GM19395 (cell line): Measurements from ENCODE around the gene PROSER2.

Experiments used
- ATAC-seq: cut with Tn5 transposase; IDR thresholded peaks from one replicate; pipeline ENCODE4 v1.9.1; 2021; ENCODE audit warnings: mild to moderate bottlenecking, moderate library complexity; ENCODE audit not compliant: unreplicated experiment

Gene PROSER2

DNA sequence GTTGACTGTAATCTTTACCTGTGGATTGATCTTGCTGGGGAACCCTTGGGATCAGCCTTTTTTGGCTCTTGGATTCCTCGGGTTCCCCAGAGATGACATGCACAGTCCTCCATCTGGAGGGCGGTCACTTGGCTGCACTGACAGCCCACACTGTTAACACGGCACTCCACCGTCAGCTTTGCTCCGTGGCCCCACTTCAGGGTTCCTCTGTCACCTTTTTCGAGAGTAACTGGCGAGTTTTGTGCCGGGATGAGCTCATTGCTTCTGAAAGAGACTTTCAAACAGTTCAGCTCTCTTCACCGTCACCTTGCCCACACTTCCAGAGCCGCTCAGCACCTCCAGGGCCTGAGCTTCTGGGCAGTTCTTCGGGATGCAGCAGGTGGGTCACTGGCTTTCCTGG, 42.4 kb downstream of the PROSER2 start:
- ATAC-seq, result no peak

DNA sequence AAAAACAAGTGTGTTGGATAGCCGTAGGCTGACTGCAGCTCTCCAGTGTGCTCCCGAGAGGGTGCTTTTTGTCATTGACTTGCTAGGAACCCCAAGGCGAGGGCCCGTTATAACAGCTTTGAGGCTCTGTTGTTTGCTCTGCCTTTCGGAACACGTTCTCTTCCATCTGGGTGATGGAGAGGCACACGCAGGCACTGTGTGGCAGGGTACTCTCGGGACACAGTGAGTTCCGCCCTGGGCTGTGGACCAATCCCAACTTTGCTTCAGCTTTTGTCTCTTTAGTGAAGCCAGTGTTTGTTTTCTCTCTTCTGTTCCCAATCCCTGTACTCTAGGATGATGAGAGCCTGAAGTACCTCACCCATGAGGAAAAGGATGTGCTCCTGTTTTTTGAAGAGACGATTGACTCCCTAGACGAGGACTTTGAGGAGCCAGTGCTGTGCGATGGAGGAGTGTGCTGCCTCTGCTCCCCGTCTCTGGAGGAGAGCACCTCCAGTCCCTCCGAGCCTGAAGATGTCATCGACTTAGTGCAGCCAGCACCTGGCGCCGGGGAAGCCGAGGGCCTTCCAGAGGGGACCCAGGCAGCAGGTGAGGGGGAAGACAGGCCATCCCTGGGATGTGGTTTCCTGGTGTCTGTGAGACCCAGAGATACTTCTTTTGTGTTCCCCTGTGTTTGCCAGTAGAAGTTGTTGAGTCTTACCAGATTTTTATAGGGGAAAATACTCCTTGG, 43.2 kb downstream of the PROSER2 start:
- no peak for ATAC-seq

DNA sequence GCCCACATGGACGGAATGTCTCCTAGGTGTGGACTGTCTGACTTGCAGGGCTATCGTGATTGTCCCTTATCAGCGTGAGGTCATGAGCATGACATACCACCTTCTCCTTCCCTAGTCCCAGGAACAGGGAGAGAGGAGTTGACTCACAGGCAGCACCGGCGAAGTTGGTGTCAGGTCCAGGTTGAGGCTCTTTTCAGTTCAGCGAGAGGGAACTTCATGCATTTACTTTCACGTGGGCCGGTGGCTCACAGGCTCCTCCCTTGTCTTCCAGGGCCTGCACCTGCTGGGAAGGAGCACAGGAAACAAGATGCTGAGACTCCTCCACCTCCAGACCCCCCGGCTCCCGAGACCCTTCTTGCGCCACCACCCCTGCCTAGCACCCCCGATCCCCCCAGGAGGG, 46.1 kb downstream of the PROSER2 start:
- no peak for ATAC-seq

DNA sequence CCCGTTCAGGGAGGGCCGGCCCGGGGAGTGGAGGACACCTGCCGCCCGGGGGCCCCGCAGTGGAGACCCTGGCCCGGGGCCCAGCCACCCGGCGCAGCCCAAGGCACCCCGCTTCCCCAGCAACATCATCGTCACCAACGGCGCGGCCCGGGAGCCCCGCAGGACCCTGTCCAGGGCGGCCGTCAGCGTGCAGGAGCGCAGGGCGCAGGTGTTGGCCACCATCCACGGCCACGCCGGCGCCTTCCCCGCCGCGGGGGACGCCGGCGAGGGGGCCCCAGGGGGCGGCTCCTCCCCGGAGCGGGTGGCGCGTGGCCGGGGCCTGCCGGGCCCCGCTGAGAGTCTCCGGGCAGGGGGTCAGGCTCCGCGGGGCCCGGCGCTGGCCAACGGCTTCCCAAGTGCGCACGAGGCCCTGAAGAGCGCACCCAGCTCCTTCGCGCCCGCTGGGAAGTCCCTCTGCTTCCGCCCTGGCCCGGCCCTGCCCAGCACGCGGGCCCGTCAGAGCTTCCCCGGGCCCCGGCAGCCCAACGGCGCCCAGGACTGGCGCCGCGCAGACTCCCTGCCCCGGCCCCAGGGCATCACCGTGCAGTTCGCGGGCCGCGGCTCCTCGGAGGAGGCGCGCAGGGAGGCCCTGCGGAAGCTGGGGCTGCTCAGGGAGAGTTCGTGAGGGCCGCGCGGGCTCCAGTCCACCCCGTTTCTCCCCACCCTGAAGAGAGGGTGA, 46.7 kb downstream of the PROSER2 start:
- no peak for ATAC-seq

DNA sequence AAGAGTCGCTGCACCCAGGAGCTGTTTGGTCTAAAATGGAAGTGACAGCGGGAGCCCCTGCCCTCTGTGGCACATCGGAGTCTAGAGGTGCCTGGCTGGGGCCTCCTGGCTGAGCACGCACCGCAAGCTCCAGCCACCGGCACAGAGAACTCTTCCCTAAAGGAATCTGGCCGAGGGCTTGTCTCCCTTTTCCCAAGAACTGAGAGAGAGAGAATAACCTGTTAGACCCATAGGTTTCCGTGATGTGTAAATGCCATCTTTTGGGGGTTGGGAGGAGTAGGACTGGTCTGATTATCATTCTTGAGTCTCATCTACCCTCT, 47.3 kb downstream of the PROSER2 start:
- no peak for ATAC-seq

DNA sequence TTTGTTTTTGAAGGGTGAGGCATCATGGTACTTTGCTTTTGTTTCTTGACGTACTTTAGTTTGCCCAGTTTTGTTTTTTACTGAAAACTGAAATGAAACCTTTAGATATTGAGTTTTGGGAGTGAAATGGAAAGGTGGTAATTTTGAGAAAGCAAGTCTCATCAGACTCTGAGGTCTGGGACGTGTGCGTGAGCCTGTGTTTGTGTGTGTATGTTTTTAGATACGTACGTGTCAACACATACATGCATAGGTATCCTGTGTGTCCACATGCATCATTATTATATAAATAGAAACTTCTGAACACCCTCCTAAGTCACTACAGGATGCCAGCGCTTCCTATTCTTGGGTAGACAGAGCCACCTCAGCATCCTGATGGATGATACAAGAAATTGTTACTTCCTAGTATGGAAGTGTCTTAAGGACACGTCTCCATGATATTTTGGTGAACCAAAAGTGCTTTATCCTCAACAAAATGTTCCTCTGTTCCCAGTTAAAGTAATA, 47.8 kb downstream of the PROSER2 start:
- no peak for ATAC-seq

DNA sequence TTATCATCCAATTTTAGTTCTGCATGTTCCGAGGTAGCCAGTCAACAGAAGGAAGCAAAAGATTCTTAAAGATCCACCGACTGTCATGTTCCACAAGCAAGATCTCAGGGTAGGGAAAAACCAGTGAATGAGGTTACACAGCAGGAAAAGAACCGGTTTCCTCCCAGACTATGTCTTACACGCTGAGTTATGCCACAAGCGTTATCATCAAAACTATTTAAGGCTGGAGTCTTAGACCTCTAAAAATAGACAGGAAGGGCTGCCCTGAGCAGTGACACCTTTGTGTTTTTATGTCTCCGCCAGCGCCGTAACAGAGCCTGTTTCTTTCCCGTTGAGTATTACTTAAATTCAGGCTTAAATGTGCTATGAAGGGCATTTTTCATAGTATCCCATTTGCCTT, 48.3 kb downstream of the PROSER2 start:
- ATAC-seq, result no peak

DNA sequence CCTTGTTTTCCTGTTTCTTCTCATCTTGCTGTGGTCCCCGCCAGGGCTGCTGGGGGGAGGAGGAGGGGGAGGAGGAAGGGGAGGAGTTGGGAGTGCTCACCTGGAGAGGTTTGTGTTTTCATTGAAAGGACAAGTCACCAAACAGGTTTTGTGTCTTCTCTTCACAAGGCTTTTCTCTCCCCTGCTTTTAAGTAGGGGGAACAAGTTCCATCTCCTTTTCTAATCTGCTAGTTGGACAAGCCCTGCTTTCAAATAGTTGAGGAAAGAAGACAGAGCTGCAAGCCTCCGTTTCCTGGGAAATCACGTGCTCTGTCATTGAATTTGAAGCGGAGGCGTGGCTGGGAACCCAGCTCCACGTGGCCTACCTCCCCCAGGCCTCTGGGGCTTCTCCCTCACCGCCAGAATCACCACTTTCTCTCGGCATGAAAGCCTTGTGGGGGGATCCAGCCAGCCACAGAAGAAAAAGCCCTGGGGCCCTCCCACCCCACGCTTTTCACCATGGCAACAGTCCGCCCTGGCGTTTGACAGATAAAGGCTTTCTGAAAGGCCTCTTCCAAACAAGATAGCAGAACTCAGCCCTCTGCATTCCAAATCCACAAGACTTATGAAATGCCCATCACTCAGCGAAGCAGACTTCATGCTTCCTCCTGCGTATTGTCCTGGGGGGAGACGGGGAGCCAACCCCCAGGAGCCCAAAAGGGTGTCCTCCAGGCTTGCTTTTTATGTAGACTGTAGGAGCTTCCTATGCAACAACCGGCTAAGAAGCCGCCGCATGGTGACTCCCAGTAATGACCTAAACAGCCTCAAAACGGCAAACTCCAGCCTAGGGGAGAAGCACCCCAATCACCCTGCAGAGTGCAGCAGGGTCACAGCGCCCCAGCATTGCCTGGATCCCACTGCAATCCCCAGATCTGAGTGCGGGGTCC, 51.7 kb downstream of the PROSER2 start:
- no peak for ATAC-seq

DNA sequence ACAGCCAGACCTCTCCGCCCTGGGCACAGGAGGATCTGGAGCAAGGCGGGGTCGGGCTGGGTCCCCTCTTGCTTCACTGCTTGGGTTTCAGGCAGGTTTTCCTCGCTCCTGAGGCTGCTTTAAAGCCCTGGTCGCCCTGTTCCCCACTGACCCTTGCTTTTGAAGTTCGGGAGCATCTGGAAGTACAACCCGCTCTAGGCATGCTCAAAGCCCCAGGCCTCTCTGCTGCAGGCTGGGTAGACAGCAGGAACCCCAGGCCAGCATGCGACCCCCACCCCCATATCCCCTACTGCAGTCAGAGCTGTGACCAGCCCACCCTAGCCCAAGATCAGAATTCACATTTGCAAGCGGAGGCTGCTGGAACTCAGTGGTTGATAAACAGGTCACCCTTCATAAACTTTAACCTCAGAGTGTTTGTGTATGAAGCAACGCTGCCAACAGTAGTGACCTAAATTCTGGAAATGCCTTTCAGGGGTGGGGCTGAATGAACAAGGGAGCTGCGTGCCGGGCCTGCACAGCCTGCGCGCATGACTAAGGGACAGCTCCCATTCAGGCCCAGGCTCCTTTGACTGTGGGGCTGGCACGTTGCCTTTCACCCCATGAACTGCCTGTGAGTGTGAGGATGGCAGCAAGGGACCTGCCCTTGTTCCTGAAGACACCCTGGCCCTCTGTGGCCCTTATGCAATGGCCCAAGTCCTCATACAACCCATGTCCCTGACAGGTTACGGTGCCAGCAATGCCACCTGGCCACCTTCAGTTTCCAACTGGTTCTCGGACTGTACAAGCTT, 52.5 kb downstream of the PROSER2 start:
- no peak for ATAC-seq

DNA sequence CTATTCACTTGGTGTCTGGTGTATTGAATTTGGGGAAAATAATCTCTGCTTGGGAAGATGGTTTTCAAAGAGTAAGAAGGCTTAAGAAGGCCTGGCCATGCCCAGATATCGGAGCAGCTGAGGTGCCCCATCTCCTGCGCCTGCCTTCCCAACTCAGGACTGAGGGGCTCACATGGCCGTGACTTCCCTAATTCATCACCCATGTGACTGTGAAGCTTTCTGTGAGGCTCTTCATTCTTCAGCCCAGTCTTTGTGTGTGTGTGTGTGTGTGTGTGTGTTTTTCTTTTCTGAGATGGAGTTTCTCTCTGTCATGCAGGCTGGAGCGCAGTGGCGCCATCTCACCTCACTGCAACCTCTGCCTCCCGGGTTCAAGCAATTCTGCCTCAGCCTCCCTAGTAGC, 53.2 kb downstream of the PROSER2 start:
- ATAC-seq, result no peak

DNA sequence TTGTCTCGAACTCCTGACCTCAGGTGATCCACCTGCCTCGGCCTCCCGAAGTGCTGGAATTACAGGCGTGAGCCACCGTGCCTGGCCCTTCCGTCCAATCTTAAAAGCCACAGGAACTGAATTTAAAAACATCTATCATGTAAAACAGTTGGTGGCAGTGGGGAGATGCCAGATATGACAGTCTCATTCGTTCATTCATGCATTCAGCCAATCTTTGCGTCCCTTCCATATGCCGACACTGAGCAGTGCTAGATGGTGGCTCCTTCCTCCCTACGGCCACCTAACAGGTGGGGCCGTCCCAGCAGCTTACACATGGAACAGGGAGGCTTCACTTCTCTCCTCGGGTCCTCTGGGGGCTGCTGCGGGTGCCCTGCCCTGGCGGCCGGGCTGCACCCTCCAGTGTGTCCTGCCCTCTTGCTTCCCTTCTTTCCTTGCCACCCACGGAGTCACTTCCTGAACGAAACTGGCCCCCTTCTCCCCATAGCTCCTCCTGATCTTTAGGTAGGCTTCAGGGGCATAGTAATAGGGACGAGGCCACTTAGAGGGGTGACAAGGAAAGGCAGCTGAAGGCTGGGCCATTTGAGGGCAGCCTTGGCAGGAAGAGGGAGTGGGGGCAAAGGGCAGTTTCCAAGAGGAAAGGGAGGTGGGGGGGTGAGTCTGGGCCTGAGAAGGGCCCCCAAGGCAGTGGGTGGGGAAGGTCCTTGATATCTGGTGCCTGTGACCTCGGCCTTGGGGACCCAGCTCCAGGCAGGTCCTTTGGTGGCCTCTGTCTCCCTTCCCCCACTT, 53.8 kb downstream of the PROSER2 start:
- no peak for ATAC-seq

DNA sequence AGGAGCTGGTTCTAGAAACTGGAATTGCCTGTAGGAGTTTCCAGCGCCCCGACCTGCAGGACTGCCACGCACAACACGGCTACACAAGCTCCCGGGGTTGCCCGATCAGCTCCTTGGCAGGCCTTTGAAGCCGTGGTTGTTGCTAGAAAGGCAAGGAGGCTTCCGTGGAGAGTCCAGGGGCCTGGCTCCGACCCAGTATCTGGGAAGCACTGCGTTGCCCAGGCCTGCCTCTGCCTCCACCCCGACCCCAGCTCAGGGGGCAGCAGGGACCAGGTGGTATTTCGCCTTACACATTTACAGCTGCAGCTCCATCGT, 54.4 kb downstream of the PROSER2 start:
- no peak for ATAC-seq

DNA sequence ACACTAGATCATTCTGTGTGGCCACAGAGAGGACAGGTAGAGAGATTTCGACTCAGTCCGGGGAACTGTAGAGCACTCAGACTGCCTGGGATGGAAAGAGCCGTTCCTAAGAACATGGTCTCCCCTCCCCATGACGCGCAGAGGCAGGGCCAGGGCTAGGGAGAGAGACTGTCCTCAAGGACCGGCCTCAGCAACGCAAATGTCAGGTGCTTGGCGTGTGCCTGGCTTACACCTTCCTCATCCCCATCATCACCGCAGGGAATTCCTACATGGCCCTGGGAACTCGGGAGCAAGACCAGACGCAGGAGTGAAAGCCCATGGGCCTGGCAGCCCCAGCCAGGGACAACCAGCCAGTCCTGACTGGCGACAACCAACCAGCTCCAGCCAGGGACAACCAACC, 55.6 kb downstream of the PROSER2 start:
- no peak for ATAC-seq

DNA sequence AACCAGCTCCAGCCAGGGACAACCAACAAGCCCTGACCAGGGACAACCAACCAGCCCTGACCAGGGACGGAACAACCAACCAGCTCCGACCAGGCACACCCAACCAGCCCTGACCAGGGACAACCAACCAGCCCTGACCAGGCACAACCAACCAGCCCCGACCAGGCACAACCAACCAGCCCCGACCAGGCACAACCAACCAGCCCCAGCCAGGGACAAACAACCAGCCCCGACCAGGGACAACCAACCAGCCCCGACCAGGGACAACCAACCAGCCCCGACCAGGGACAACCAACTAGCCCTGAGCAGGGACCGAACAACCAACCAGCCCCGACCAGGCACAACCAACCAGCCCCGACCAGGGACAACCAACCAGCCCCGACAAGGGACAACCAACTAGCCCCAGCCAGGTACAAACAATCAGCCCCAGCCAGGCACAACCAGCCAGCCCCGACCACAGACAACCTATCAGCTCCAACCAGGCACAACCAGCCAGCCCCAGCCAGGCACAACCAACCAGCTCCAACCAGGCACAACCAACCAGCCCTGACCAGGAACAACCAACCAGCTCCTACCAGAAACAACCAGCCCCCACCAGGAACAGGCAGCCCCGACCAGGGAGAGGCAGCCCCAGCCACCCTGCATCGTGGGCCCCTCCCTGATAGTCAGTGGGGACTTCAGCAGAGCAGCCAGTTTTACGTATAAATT, 56.4 kb downstream of the PROSER2 start:
- no peak for ATAC-seq

DNA sequence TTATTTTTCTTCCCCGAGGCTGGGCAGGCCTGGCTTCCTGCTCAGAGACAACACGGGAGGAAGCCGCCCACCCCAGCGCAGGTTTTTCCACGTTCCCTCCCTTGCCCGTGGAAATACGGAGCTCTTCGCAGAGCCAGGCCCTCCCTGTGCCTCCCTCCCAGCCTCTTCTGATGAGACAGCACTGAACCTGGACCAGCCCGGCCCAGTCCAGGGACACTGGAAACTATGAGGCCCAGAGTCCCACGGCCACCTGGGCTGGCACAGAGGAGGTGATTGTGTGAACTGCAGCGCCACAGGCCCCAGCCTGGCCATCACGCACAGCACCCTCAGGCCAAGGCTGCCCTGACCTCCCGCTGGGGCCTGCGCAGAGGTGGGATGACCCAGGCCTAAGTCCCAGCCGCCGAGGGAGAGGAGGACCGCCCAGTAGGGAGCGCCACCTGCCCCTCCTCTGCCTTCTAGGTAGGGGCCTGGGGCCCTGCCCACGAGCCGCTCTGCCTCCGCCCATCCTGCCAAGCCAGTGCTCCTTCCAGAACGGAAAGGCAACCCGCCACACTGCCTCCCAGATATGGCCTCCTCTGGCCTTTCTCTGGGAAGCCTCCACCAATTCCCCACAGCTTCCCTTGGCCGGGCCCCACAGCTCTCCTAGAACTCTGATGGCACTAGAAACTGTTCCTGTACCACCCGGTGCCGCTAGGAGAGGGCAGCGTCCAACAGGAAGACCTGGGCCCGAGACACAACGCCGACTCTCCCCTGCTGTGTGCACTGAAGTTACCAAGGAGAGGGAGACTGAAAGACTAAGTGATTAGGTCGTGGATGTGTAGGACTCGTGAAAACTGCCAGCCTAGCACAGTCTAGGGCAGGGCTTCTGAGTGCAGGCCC, 57.2 kb downstream of the PROSER2 start:
- no peak for ATAC-seq

DNA sequence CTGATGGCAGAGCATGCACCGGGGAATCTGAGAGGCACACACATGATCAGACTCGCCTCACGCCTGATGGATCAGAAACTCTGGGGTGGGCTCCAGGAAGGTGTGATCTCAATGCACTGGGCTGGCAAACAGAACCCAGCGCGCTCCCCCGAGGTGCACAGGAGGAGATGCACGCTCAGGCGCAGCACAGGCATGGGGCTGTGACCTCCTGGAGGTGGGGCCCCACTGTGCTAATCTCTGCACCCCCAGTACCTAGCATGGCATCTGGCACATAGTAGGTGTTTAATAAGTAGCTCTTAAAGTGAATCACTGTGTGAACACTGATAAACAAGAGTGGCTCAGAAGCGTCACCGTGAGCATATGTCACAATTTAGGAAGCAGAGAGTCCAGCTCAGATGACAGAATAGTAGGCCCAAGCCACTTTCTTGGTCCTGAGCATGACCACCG, 57.9 kb downstream of the PROSER2 start:
- ATAC-seq, result no peak

DNA sequence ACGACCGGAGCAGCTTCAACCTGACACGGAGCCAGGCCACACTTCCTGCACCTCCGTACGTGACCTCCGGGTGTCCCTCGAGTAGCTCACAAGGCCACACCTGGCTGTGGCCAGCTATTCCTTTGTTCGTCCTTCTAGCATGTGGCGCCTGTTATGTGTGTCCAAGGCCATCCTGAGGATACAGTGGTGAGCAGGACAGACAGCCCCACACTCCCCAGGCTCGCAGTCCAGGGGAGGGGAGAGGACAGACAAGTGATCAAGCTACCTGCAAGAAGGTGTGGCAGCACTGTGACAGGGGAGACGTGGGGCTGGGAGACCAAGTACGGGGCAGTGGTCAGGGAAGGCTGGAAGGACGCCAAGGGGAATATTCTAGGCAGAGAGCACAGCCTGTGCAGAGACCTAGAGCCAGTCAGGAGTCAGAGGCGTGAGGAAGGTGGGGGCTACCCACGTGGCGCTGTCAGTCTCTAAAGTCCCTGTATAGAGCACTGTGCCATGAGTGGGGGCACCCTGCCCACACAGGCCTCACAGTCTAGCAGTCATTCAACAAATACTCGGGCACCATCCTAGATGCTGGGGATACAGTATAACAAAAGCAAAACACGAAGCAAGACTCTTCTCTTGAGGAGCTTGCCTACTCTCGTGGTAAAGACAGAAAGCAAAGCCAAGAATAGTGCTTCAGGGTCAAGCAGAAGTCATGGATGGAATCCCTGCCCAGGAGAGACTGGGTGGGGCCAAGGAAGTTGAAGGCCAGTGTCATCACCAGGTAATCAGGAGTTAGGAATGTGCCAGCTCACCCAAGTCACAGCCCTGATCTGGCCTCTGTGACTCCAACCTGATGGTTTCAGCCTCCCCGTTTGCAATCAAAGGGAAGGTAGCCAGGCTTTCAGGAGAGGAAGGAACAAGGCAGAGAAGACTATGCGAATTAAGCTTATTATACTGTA, 58.6 kb downstream of the PROSER2 start:
- ATAC-seq, result no peak
